Activated T-helper 1 cell treated with Interleukin-2 at 50 U/mL for 16 hours (primary cell): ENCODE data around the gene CDS2.
A peak's percentile ranks its signal among the peaks of the same experiment; 100 is the strongest.
"Not testable (repeated sequence)": the region's sequence is repeated elsewhere in the genome, so short reads cannot be mapped to it uniquely, and the experiment has no call there.

Experiments
- DNase-seq: peaks from one replicate; pipeline ENCODE4 v3.0.0-alpha.2; 2020; ENCODE audit warnings: low read depth

Gene CDS2

GRCh38 chr20:5126512-5127203 is at the start of gene CDS2:
TSS of gene CDS2 (plus strand) at chr20:5127008. CDS start at chr20:5127093, 85 bp downstream.
- peak; percentile 100 for DNase-seq

GRCh38 chr20:5077761-5078387 is 48.9 kb upstream of the CDS2 start:
- DNase-seq, result no peak

- peak; percentile 49 for DNase-seq
Measured at GRCh38 chr20:5078399-5078958, 48.3 kb upstream of the CDS2 start.

GRCh38 chr20:5080384-5080877 is 46.4 kb upstream of the CDS2 start:
- no peak for DNase-seq

GRCh38 chr20:5085380-5085779 is 41.4 kb upstream of the CDS2 start:
- no peak for DNase-seq

- DNase-seq, result no peak
Measured at GRCh38 chr20:5088688-5089087, 38.1 kb upstream of the CDS2 start.

GRCh38 chr20:5090191-5090590 is 36.6 kb upstream of the CDS2 start:
- no peak for DNase-seq

GRCh38 chr20:5091902-5092301 is 34.9 kb upstream of the CDS2 start:
- DNase-seq, result no peak

- DNase-seq, result no peak
Measured at GRCh38 chr20:5092765-5093339, 34.0 kb upstream of the CDS2 start.

GRCh38 chr20:5095454-5095853 is 31.4 kb upstream of the CDS2 start:
- no peak for DNase-seq

- DNase-seq, result no peak
Measured at GRCh38 chr20:5095931-5096330, 30.9 kb upstream of the CDS2 start.

- DNase-seq, result no peak
Measured at GRCh38 chr20:5096463-5096862, 30.3 kb upstream of the CDS2 start.

GRCh38 chr20:5099009-5099408 is 27.8 kb upstream of the CDS2 start:
- not testable (repeated sequence) for DNase-seq

GRCh38 chr20:5099909-5100308 is 26.9 kb upstream of the CDS2 start:
- not testable (repeated sequence) for DNase-seq

- peak; percentile 64 for DNase-seq
Measured at GRCh38 chr20:5100684-5101347, 26.0 kb upstream of the CDS2 start.

- DNase-seq, result no peak
Measured at GRCh38 chr20:5104479-5104878, 22.3 kb upstream of the CDS2 start.

- no peak for DNase-seq
Measured at GRCh38 chr20:5109276-5109675, 17.5 kb upstream of the CDS2 start.

- no peak for DNase-seq
Measured at GRCh38 chr20:5113615-5113986, 13.2 kb upstream of the CDS2 start.

GRCh38 chr20:5114403-5114802 is 12.4 kb upstream of the CDS2 start:
- no peak for DNase-seq

GRCh38 chr20:5116875-5117274 is 9.9 kb upstream of the CDS2 start:
- no peak for DNase-seq

- DNase-seq, result no peak
Measured at GRCh38 chr20:5118220-5119142, 8.3 kb upstream of the CDS2 start.

GRCh38 chr20:5119143-5119434 is 7.7 kb upstream of the CDS2 start:
- no peak for DNase-seq
